ENCODE data around the gene EPB41L4A.

EPB41L4A gene

GRCh38 chr5:112397690-112398089 is 21.4 kb downstream of the EPB41L4A start:
- CTCF ChIA-PET = interaction anchor here (0.8 kb wide), 1 partner anchor 23 kb away, joined by 5 read pairs; no protein-coding TSS in a partner anchor
- TF ChIP-seq ZNF311 (tag by site-specific recombination; IDR thresholded peaks at IDR 0.05; ENCODE audit: borderline replicate concordance) = no peak
- no peak for TF ChIP-seq KLF1 (tag by site-specific recombination; IDR thresholded peaks at IDR 0.05)
- TF ChIP-seq ZNF140 (tag by site-specific recombination; IDR thresholded peaks at IDR 0.05) = no peak
- no peak for TF ChIP-seq ZNF292 (tag by site-specific recombination; IDR thresholded peaks at IDR 0.05; ENCODE audit: borderline replicate concordance, low read depth)
- no peak for TF ChIP-seq PRDM6 (tag by site-specific recombination; IDR thresholded peaks at IDR 0.05)
- no peak for TF ChIP-seq ZBTB20 (tag by site-specific recombination; IDR thresholded peaks at IDR 0.05)
- TF ChIP-seq PRDM1 (tag by site-specific recombination; IDR thresholded peaks at IDR 0.05) = no peak
- TF ChIP-seq ZNF658 (tag by site-specific recombination; IDR thresholded peaks at IDR 0.05) = no peak
- no peak for TF ChIP-seq ZNF837 (tag by site-specific recombination; IDR thresholded peaks at IDR 0.05)
- no peak for TF ChIP-seq ZSCAN30 (tag by site-specific recombination; IDR thresholded peaks at IDR 0.05)
- no peak for TF ChIP-seq HIC1 (tag by site-specific recombination; IDR thresholded peaks at IDR 0.05)
- no peak for TF ChIP-seq ZFP37 (tag by site-specific recombination; IDR thresholded peaks at IDR 0.05)
- no peak for TF ChIP-seq OSR2 (tag by site-specific recombination; IDR thresholded peaks at IDR 0.05)
- TF ChIP-seq ZNF621 (tag by site-specific recombination; IDR thresholded peaks at IDR 0.05) = no peak
- TF ChIP-seq MZF1 (tag by site-specific recombination; IDR thresholded peaks at IDR 0.05; ENCODE audit: borderline replicate concordance) = no peak
- no peak for TF ChIP-seq ZBTB49 (tag by site-specific recombination; IDR thresholded peaks at IDR 0.05; ENCODE audit: low read depth)
- no peak for TF ChIP-seq IKZF3 (tag by site-specific recombination; IDR thresholded peaks at IDR 0.05)
- TF ChIP-seq ZNF654 (tag by site-specific recombination; IDR thresholded peaks at IDR 0.05; ENCODE audit: low read depth) = no peak

GRCh38 chr5:112396430-112396829 is 22.6 kb downstream of the EPB41L4A start:
- Histone ChIP-seq H3K9me3 (ENCODE audit: control insufficient read depth, insufficient read depth, low read depth, low read length) (no peaks in the 10 kb centered on the region), H3K36me3 (ENCODE audit: control insufficient read depth in 2 of 2, insufficient read depth in 1 of 2, low read length in 2 of 2) (no peaks in the 10 kb centered on the region), H3K4me3 (ENCODE audit: low read depth, low read length) (no peak overlapping the region), H3K27ac (ENCODE audit: extremely low read depth, low read depth, low read length) (no peak overlapping the region), H3K4me1 (ENCODE audit: control insufficient read depth, insufficient read depth, low read length) (no peaks in the 10 kb centered on the region)
- CTCF ChIA-PET = interaction anchor here (1.4 kb wide), 1 partner anchor 185 kb away, joined by 3 read pairs; no protein-coding TSS in a partner anchor
- POLR2A ChIA-PET = no interaction called here
- TF ChIP-seq MYNN (tag by site-specific recombination; IDR thresholded peaks at IDR 0.05; ENCODE audit: borderline replicate concordance) = no peak

More at GRCh38 chr5:112397690-112398089, 21.4 kb downstream of the EPB41L4A start:
- Histone ChIP-seq H3K27ac (ENCODE audit: extremely low read depth, low read depth, low read length) (no peak overlapping the region), H3K4me1 (ENCODE audit: control insufficient read depth, insufficient read depth, low read length) (no peaks in the 10 kb centered on the region), H3K36me3 (ENCODE audit: control insufficient read depth in 2 of 2, insufficient read depth in 1 of 2, low read length in 2 of 2) (no peaks in the 10 kb centered on the region), H3K4me3 (ENCODE audit: low read depth, low read length) (no peak overlapping the region), H3K9me3 (ENCODE audit: control insufficient read depth, insufficient read depth, low read depth, low read length) (no peaks in the 10 kb centered on the region)
- POLR2A ChIA-PET = no interaction called here

Measured in HEK293 (cell line).